NCI-H526 (cell line): Measurements from ENCODE around the gene ALG5.
A peak's percentile ranks its signal among the peaks of the same experiment; 100 is the strongest.

Source experiments
- DNase-seq, 2 experiments: peaks; one replicate each; lab custom pipeline; 2025; lab: John Stamatoyannopoulos, UW

The ALG5 gene

GRCh38 chr13:36915896-36916640 lies 83.1 kb downstream of the ALG5 start:
- peak; percentile 38 to 41 for DNase-seq

GRCh38 chr13:36915106-36915505 lies 84.0 kb downstream of the ALG5 start:
- peak in 1 of 2 experiments; percentile 20 for DNase-seq

GRCh38 chr13:36914648-36915047 lies 84.5 kb downstream of the ALG5 start:
- DNase-seq = no peak

- DNase-seq = no peak
These were observed 85.7 kb downstream of the ALG5 start for GRCh38 chr13:36913463-36913862.

GRCh38 chr13:36912973-36913372 lies 86.2 kb downstream of the ALG5 start:
- DNase-seq = peak in 1 of 2 experiments; percentile 7

GRCh38 chr13:36912369-36912768 lies 86.8 kb downstream of the ALG5 start:
- no peak for DNase-seq

GRCh38 chr13:36910545-36910944 lies 88.6 kb downstream of the ALG5 start:
- no peak for DNase-seq

GRCh38 chr13:36907821-36908220 lies 91.3 kb downstream of the ALG5 start:
- DNase-seq = no peak

GRCh38 chr13:36907266-36907665 lies 91.9 kb downstream of the ALG5 start:
- DNase-seq = no peak

GRCh38 chr13:36905944-36906343 lies 93.2 kb downstream of the ALG5 start:
- DNase-seq = no peak

- peak; percentile 76 to 86 for DNase-seq
These were observed 95.1 kb downstream of the ALG5 start for GRCh38 chr13:36903925-36904595.
